ENCODE measurements around the gene KPNA4.
"Not testable (repeated sequence)": the region's sequence is repeated elsewhere in the genome, so short reads cannot be mapped to it uniquely, and the experiment has no call there.

Gene KPNA4

GRCh38 chr3:160605315-160605714 lies 39.9 kb upstream of the KPNA4 start:
- DNase-seq (ENCODE audit: low read depth): no peak
- TF ChIP-seq CTCF (IDR thresholded peaks at IDR 0.05; ENCODE audit: control insufficient read depth, extremely low read depth, insufficient read depth): no peak
- no peak overlapping the region for H3K4me3 ChIP-seq (ENCODE audit: low read depth, low read length)

- DNase-seq (ENCODE audit: low read depth); H3K4me3 ChIP-seq (ENCODE audit: low read depth, low read length): not testable (repeated sequence)
These were observed 38.5 kb upstream of the KPNA4 start for GRCh38 chr3:160603845-160604244.

- DNase-seq (ENCODE audit: low read depth): no peak
- no peak overlapping the region for H3K4me3 ChIP-seq (ENCODE audit: low read depth, low read length)
- TF ChIP-seq CTCF (IDR thresholded peaks at IDR 0.05; ENCODE audit: control insufficient read depth, extremely low read depth, insufficient read depth): no peak
These were observed 36.9 kb upstream of the KPNA4 start for GRCh38 chr3:160602259-160602658.

- H3K4me3 ChIP-seq (ENCODE audit: low read depth, low read length): no peak overlapping the region
- no peak for TF ChIP-seq CTCF (IDR thresholded peaks at IDR 0.05; ENCODE audit: control insufficient read depth, extremely low read depth, insufficient read depth)
- no peak for DNase-seq (ENCODE audit: low read depth)
These were observed 35.9 kb upstream of the KPNA4 start for GRCh38 chr3:160601288-160601687.

GRCh38 chr3:160598865-160599264 lies 33.5 kb upstream of the KPNA4 start:
- TF ChIP-seq CTCF (IDR thresholded peaks at IDR 0.05; ENCODE audit: control insufficient read depth, extremely low read depth, insufficient read depth): no peak
- DNase-seq (ENCODE audit: low read depth): no peak
- no peak overlapping the region for H3K4me3 ChIP-seq (ENCODE audit: low read depth, low read length)

GRCh38 chr3:160588023-160588422 lies 22.7 kb upstream of the KPNA4 start:
- H3K4me3 ChIP-seq (ENCODE audit: low read depth, low read length): no peak overlapping the region
- no peak for DNase-seq (ENCODE audit: low read depth)
- no peak for TF ChIP-seq CTCF (IDR thresholded peaks at IDR 0.05; ENCODE audit: control insufficient read depth, extremely low read depth, insufficient read depth)

GRCh38 chr3:160587105-160587504 lies 21.7 kb upstream of the KPNA4 start:
- no peak overlapping the region for H3K4me3 ChIP-seq (ENCODE audit: low read depth, low read length)
- TF ChIP-seq CTCF (IDR thresholded peaks at IDR 0.05; ENCODE audit: control insufficient read depth, extremely low read depth, insufficient read depth): no peak
- no peak for DNase-seq (ENCODE audit: low read depth)

- TF ChIP-seq CTCF (IDR thresholded peaks at IDR 0.05; ENCODE audit: control insufficient read depth, extremely low read depth, insufficient read depth): no peak
- H3K4me3 ChIP-seq (ENCODE audit: low read depth, low read length): no peak overlapping the region
- DNase-seq (ENCODE audit: low read depth): no peak
These were observed 21.3 kb upstream of the KPNA4 start for GRCh38 chr3:160586679-160587078.

Measured in LNCaP clone FGC (cell line).